Measurements from ENCODE around the gene SEM1. TPM values are rescaled to one million over a fixed set of nuclear protein-coding genes. Genes with fewer than 3 reads are reported as not detected.

Gene SEM1
- total RNA-seq, 1 donor from 2014 or later = 41.5 TPM

- intact Hi-C loops (cut with micrococcal nuclease) = no loop called here
- no peak overlapping the region for H3K4me3 Mint-ChIP-seq
Measured at GRCh38 chr7:96694082-96694481, 15.6 kb downstream of the SEM1 start.

DNA sequence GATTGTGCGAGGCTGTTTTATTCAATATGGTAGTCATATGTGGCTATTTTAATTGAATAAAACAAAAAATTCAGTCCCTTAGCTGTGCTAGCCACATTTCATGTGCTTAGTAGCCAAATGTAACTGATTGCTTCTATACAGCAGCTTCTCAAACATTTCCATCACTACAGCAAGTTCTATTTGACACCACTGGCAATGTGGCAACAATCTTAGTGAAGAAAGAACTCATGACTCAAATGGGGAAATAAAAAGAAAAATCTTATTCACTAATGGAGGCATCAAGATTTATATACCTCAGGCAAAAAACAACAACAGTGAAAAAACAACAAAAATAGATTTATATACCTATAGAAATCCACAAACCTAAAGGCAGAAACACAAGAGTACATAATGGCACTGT lies 17.9 kb downstream of the SEM1 start:
- peaks cover 42% of the 10 kb centered on the region for H3K36me3 Mint-ChIP-seq (ENCODE audit: low read depth)
- H3K4me1 Mint-ChIP-seq = peaks cover 12% of the 10 kb centered on the region
- H3K4me3 Mint-ChIP-seq = no peak overlapping the region
- no peak for DNase-seq
- intact Hi-C loops (cut with micrococcal nuclease) = no loop called here
- no peaks in the 10 kb centered on the region for H3K27me3 Mint-ChIP-seq
- H3K27ac Mint-ChIP-seq = no peak overlapping the region
- H3K9me3 Mint-ChIP-seq = no peaks in the 10 kb centered on the region

More at GRCh38 chr7:96694082-96694481, 15.6 kb downstream of the SEM1 start:
- no peak for DNase-seq
- no peaks in the 10 kb centered on the region for H3K9me3 Mint-ChIP-seq
- peaks cover 17% of the 10 kb centered on the region for H3K4me1 Mint-ChIP-seq
- no peaks in the 10 kb centered on the region for H3K27me3 Mint-ChIP-seq
- H3K27ac Mint-ChIP-seq = no peak overlapping the region
- peaks cover 37% of the 10 kb centered on the region for H3K36me3 Mint-ChIP-seq (ENCODE audit: low read depth)

DNA sequence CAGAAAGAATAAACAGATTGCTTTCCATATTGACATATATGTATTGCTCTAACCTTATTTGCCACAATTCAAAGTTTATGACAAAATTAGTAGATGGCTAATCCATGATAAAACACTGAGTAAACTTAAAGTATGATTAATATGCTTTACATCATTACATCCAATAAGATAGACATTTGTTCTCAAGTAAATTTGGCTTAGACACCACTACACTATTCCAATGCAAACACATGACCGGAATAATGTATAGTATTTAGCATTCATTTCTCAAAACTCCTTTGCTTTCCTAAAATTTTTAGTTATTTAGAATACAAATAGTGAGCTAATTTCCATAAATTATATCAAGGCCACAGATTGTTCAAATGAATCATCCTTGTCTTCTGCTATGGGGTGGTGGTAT lies 20.2 kb downstream of the SEM1 start:
- Mint-ChIP-seq H3K27ac (no peak overlapping the region), H3K4me1 (peaks cover 26% of the 10 kb centered on the region), H3K4me3 (no peak overlapping the region), H3K9me3 (peaks cover under 1% of the 10 kb centered on the region), H3K27me3 (no peaks in the 10 kb centered on the region), H3K36me3 (ENCODE audit: low read depth) (peaks cover 49% of the 10 kb centered on the region)
- DNase-seq = no peak
- intact Hi-C loops (cut with micrococcal nuclease) = no loop called here

DNA sequence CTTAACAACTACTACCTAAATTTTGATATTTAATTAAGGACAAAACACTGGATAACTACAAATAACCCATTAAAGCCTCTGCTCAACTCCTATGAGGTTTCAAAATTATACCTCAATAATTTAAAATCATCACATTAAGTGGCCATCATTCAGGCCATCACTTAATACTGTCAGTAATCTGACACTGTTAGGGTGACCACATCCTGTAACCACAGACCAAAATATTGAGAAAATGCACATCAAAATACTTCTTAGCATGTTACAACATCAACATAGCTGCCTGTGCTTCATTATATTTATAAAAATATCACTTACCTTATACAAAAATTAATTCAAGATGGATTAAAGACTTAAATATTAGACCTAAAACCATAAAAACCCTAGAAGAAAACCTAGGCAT lies 23.3 kb downstream of the SEM1 start:
- Mint-ChIP-seq H3K36me3 (ENCODE audit: low read depth) (peaks cover 56% of the 10 kb centered on the region), H3K9me3 (peaks cover 14% of the 10 kb centered on the region), H3K4me1 (peaks cover 23% of the 10 kb centered on the region), H3K27ac (peak overlapping the region; percentile 11), H3K27me3 (no peaks in the 10 kb centered on the region), H3K4me3 (no peak overlapping the region)
- intact Hi-C loops (cut with micrococcal nuclease) = no loop called here
- no peak for DNase-seq

- Mint-ChIP-seq H3K9me3 (peaks cover 14% of the 10 kb centered on the region), H3K27me3 (no peaks in the 10 kb centered on the region), H3K4me3 (peak overlapping the region; percentile 40), H3K36me3 (ENCODE audit: low read depth) (peaks cover 55% of the 10 kb centered on the region), H3K4me1 (peaks cover 23% of the 10 kb centered on the region), H3K27ac (peak overlapping the region; percentile 58)
- DNase-seq = no peak
- intact Hi-C loops (cut with micrococcal nuclease) = no loop called here
Measured at GRCh38 chr7:96685755-96686154, 23.9 kb downstream of the SEM1 start.

DNA sequence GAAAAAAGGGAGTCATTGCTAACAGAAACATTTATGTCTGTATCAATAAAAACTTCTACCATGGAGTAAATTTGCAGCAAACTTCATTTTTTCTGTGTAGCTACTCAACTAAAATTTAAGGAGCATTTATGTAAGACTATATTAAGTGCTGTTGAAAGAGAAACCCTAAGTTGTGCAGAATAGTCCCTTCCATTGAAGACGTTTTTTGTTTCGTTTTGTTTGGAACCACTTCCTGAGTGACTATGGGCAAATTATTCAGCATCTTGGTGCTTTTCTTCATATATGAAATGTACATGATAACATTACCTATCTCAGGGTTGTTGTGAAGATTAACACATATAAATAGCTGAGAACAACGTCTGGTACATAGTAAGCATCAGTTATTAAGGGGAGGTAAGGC lies 24.3 kb downstream of the SEM1 start:
- DNase-seq = no peak
- H3K27me3 Mint-ChIP-seq = no peaks in the 10 kb centered on the region
- peak overlapping the region; percentile 40 for H3K4me3 Mint-ChIP-seq

GRCh38 chr7:96679886-96680285 lies 29.8 kb downstream of the SEM1 start:
- H3K4me1 Mint-ChIP-seq = peaks cover 9% of the 10 kb centered on the region
- no peaks in the 10 kb centered on the region for H3K27me3 Mint-ChIP-seq
- no peak for DNase-seq
- H3K9me3 Mint-ChIP-seq = peaks cover 14% of the 10 kb centered on the region
- H3K36me3 Mint-ChIP-seq (ENCODE audit: low read depth) = peaks cover 35% of the 10 kb centered on the region
- intact Hi-C loops (cut with micrococcal nuclease) = no loop called here
- no peak overlapping the region for H3K4me3 Mint-ChIP-seq
- no peak overlapping the region for H3K27ac Mint-ChIP-seq

More for the DNA sequence above, 24.3 kb downstream of the SEM1 start:
- Mint-ChIP-seq H3K27ac (no peak overlapping the region), H3K4me1 (peaks cover 23% of the 10 kb centered on the region), H3K9me3 (peaks cover 14% of the 10 kb centered on the region), H3K36me3 (ENCODE audit: low read depth) (peaks cover 57% of the 10 kb centered on the region)
- intact Hi-C loops (cut with micrococcal nuclease) = no loop called here

- peaks cover 3% of the 10 kb centered on the region for H3K9me3 Mint-ChIP-seq
Measured at GRCh38 chr7:96676919-96677318, 32.7 kb downstream of the SEM1 start.

DNA sequence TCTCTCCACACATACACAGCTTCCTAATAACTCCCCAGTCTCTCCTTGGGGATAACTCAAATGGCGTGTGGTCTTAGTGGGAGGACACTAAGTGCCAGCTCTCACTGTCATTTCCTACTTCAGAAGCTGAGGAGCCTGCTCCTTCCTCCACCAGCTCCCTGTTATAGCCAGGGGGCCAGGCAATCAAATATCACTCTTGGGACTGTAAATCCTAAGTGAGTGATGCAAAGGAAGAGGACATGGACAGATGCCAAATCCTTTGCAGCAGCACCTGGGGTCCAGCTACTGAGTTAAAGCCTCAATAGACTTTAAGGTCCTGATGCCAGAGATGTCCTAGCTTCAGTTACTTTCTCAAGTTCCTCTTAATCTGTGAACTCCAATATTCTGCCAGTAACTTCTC lies 34.1 kb downstream of the SEM1 start:
- Mint-ChIP-seq H3K9me3 (no peaks in the 10 kb centered on the region), H3K27me3 (no peaks in the 10 kb centered on the region), H3K27ac (no peak overlapping the region), H3K36me3 (ENCODE audit: low read depth) (peaks cover 4% of the 10 kb centered on the region), H3K4me3 (no peak overlapping the region), H3K4me1 (no peaks in the 10 kb centered on the region)
- DNase-seq = no peak
- intact Hi-C loops (cut with micrococcal nuclease) = no loop called here

More at GRCh38 chr7:96676919-96677318, 32.7 kb downstream of the SEM1 start:
- Mint-ChIP-seq H3K27ac (no peak overlapping the region), H3K27me3 (no peaks in the 10 kb centered on the region), H3K4me1 (no peaks in the 10 kb centered on the region), H3K36me3 (ENCODE audit: low read depth) (peaks cover 15% of the 10 kb centered on the region), H3K4me3 (no peak overlapping the region)
- DNase-seq = no peak
- intact Hi-C loops (cut with micrococcal nuclease) = no loop called here

DNA sequence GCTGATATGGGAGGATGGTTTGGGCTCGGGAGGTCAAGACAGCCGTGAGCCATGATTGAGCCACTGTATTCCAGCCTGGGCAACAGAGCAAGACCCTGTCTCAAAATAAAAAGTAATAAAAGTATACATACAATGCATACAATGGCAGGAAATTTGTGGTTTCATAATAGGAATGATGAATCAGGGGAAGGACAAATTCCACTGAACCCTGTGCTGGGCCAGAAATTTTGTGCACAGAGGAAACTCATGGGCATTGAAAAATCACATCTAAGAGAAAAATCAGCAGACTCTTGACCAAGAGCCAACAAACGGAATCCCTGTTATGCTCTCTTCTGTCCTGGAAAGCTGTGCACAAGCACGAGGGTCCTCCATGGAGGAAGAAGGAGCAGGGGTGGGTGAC lies 35.1 kb downstream of the SEM1 start:
- H3K36me3 Mint-ChIP-seq (ENCODE audit: low read depth) = peaks cover 3% of the 10 kb centered on the region
- H3K4me3 Mint-ChIP-seq = no peak overlapping the region
- no peaks in the 10 kb centered on the region for H3K4me1 Mint-ChIP-seq
- no peaks in the 10 kb centered on the region for H3K9me3 Mint-ChIP-seq
- H3K27me3 Mint-ChIP-seq = no peaks in the 10 kb centered on the region
- DNase-seq = no peak
- no peak overlapping the region for H3K27ac Mint-ChIP-seq
- intact Hi-C loops (cut with micrococcal nuclease) = no loop called here

DNA sequence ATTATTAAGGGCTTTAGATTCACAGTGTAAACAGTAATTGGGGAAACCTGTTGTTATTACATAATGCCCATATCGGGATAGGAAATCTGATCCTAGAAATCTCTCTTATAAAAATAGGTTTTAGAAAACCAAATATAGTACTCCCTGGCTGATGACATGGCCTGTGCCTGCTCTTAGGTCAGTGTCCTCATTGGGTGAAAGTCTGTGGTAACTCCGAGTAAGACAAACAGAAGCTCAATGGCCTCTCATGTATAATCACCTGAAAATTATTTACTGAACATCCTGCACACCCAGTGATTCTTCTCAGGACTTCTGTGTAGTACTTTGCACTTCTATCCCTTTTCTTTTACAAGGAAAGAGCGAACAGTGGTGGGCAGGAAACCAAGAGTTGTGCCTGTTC lies 37.8 kb downstream of the SEM1 start:
- Mint-ChIP-seq H3K9me3 (no peaks in the 10 kb centered on the region), H3K4me1 (no peaks in the 10 kb centered on the region), H3K27me3 (no peaks in the 10 kb centered on the region), H3K36me3 (ENCODE audit: low read depth) (peaks cover 3% of the 10 kb centered on the region), H3K4me3 (no peak overlapping the region), H3K27ac (no peak overlapping the region)
- intact Hi-C loops (cut with micrococcal nuclease) = no loop called here
- DNase-seq = no peak

DNA sequence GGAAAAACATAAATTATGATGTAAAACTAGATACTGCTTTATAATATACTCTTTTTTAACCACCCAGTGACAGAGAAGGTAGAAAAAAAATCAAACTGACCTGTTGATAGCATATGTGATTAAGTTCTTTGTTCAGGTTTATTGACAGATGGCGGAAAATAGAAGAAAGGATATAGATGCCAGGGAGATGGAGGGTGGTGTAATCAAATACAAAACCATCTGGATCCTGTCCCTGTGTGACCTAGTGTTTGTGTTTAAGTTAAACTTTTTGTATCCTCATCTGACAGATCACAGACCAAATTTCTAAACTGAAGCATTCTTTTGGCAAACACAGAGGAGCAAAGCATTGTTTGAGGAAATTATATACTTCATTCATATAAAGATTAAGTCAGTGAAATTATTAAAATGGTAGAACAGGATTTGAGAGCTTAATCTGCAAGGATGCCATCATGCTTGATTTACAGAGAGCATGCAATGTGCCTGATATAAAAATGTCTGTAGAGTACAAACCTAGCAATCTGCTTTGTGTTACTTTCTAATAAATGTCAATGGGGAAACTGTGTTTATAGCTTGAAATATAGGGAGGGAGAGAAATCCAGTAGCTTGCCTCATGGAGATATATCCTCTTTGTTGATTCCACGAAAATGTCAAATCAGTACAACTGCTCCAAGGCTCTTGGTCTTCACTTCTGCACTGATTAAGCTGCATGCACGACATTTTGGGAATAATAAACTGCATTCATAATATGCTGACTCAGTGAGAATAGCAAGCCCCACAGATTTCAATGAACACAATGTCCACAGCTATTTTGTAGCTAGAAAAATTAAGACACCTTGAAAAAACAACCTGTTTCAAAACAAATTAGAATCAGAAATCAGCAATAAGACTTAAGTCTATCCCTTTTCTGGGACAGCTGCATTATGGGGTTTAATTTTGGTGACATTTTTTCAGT lies 39.0 kb downstream of the SEM1 start:
- H3K36me3 Mint-ChIP-seq (ENCODE audit: low read depth) = peaks cover 3% of the 10 kb centered on the region

DNA sequence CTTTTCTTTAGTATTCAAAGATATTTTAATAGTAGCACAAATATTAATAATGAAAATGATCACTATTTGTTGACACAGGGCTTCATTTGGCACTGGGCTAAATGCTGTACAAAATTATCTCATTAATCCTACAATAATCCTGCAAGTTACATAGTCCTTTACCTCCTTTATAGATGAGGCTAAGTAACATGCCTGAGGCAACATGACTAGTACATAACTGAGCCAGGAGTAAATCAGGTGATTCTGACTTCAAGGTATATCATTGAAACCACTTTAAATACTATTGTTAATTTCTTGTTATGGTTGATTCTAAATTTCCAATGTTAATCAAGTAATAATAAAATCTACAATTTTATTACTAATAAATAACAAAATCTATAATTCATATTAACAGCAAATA lies 39.8 kb downstream of the SEM1 start:
- Mint-ChIP-seq H3K36me3 (ENCODE audit: low read depth) (peaks cover 3% of the 10 kb centered on the region), H3K27ac (no peak overlapping the region), H3K27me3 (no peaks in the 10 kb centered on the region), H3K4me1 (no peaks in the 10 kb centered on the region), H3K9me3 (no peaks in the 10 kb centered on the region), H3K4me3 (no peak overlapping the region)
- intact Hi-C loops (cut with micrococcal nuclease) = no loop called here
- no peak for DNase-seq

More for the DNA sequence above, 39.0 kb downstream of the SEM1 start:
- Mint-ChIP-seq H3K27ac (no peak overlapping the region), H3K27me3 (no peaks in the 10 kb centered on the region), H3K9me3 (no peaks in the 10 kb centered on the region), H3K4me1 (no peaks in the 10 kb centered on the region), H3K4me3 (no peak overlapping the region)
- no peak for DNase-seq
- intact Hi-C loops (cut with micrococcal nuclease) = no loop called here

DNA sequence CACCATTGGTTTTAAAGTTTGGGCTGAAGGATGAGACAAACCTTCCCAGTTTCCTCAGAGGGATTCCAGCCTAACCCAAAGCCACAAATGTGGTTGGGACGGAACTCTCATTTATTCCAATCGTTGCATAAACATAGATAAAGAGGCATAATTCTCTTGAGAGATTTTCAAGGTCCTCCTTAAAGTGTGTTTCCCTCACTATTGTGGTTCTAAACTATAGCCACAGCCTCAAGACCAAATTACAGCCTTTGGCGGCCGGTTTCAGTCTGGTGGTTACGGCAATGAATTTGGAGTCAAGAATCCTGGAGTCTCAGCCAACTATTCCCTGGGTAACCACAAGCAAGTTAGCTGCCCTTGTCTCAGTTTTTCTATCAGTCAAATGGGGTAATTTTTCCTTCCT lies 42.6 kb downstream of the SEM1 start:
- H3K36me3 Mint-ChIP-seq (ENCODE audit: low read depth) = no peaks in the 10 kb centered on the region
- DNase-seq = no peak
- H3K27ac Mint-ChIP-seq = no peak overlapping the region
- no peaks in the 10 kb centered on the region for H3K27me3 Mint-ChIP-seq
- H3K4me3 Mint-ChIP-seq = no peak overlapping the region
- H3K9me3 Mint-ChIP-seq = no peaks in the 10 kb centered on the region
- intact Hi-C loops (cut with micrococcal nuclease) = no loop called here
- H3K4me1 Mint-ChIP-seq = peaks cover 9% of the 10 kb centered on the region
